NCI-H446 treated with DMSO at 0.1 percent for 48 hours (cell line): ENCODE results near the gene PCDH1.

ENCODE experiments used
- DNase-seq: peaks from one replicate; lab custom pipeline; 2025; lab: John Stamatoyannopoulos, UW

The PCDH1 gene

GRCh38 chr5:141853895-141854626 is 24.1 kb downstream of the PCDH1 start:
- no peak for DNase-seq

- DNase-seq, result no peak
Observed at GRCh38 chr5:141852448-141852847, 25.8 kb downstream of the PCDH1 start.

GRCh38 chr5:141851195-141851874 is 26.9 kb downstream of the PCDH1 start:
- no peak for DNase-seq

DNA sequence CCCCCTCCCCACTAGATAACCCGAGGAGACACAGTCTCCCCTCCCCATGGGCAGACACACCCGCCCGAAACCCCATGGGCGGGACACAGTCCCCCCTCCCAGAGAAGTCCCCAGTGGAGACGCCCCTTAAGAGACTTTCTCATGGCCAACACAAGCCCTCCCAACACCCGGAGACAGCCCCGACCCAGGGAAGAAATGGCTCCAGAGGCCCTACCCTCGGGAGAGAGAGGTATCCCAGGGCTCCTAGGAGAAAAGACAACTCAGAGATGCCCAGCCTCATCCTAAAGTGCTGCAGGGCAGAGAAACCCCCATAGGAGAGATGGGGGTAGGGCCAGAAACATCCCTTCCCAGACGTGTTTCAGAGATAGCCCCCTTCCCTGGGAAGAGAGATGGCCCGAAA is 27.4 kb downstream of the PCDH1 start:
- DNase-seq, result no peak

- no peak for DNase-seq
Observed at GRCh38 chr5:141850244-141850768, 27.9 kb downstream of the PCDH1 start.

GRCh38 chr5:141849415-141850243 is 28.6 kb downstream of the PCDH1 start:
- peak; percentile 20 for DNase-seq

GRCh38 chr5:141848744-141849414 is 29.3 kb downstream of the PCDH1 start:
- DNase-seq, result peak; percentile 32

GRCh38 chr5:141846031-141846430 is 32.2 kb downstream of the PCDH1 start:
- no peak for DNase-seq

DNA sequence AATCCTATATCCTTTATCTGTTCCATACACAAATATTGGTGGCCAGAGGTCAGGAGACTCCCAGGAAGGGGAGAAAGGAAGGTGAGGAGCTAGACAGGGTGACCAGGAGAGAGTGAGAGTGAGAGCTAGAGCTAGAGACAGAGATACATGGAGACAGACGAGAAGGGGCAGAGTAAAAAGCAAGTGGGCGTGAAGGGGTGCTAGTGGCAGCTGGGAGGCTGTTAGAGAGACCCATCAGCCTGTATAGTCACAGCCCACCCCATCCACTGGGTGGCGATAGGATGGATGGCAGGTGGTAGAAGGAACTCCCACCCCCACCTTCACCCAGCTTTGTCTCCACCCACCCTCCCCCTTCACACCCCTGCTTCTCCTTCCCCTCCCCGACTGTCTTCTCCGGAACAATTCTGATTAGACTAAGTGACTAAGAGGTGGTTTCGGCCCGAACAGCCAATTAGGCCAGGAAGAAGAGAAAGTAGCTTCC is 32.8 kb downstream of the PCDH1 start:
- DNase-seq, result no peak

DNA sequence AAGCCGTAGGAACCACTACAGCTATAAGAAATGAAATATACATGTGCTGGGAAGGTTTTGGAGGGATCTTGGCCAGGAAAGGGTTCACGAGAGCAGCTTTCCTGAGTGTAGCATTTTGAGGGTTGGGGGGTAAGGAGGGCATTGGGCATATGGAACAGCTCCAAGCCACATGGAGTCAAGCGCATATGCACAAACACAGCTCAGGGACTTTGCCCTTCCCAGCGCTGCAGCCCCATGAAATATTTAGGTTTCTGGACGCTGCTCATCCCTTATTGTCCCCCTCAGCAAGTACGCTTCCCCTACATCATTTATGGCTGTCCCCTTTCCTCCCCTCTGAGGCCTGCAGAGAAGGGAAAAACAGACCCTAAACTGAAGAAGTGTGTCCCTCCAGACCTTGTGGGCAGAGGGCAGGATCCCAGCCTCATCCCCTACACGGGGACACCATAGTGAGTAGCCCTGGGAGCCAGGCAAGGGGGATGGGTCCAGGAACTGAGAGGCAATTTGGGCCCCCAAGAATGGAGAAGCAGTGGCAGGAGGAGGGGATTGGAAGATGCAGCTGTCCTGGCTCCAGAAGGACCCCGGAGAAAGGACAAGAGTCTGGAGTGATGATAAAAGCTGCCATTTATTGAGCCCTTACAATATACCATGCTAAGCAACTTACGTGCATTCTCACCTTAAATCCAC is 33.7 kb downstream of the PCDH1 start:
- DNase-seq, result no peak

DNA sequence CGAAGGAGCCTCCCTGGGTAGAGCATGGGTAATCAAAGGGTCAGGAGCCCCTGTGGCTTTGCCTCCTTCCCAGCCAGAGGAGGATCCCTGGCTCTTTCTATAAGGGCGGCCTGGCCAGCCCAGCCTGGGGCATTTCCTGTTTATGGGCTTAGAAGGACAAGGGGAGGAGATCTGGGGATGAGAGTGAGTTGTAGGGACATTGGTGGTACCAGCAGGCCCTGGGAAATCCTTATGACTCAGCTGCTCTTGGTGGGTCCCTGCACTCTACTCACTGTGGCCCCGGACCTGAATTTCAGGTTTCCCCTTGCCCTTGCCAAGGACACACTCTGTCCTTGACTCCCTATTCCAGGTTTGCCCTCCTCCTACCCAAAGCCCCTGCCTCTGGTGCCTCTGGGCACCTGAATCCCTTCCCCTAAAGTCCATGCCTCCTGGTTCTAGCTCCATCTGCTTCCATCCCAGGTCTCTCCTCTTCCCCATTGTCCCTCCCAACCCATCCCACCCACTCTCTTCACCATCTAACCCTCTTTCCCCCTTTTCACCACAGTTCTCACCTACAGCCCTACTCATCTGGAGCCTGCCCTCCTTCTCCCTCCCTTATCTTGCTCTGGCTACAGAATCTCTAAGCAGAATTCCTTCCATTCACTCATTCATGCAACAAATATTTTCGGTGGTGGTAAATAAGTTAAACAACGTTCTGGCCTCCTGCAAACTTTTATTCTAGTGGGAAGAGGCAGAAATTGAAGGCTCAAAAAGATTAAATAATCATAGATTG is 34.9 kb downstream of the PCDH1 start:
- no peak for DNase-seq

DNA sequence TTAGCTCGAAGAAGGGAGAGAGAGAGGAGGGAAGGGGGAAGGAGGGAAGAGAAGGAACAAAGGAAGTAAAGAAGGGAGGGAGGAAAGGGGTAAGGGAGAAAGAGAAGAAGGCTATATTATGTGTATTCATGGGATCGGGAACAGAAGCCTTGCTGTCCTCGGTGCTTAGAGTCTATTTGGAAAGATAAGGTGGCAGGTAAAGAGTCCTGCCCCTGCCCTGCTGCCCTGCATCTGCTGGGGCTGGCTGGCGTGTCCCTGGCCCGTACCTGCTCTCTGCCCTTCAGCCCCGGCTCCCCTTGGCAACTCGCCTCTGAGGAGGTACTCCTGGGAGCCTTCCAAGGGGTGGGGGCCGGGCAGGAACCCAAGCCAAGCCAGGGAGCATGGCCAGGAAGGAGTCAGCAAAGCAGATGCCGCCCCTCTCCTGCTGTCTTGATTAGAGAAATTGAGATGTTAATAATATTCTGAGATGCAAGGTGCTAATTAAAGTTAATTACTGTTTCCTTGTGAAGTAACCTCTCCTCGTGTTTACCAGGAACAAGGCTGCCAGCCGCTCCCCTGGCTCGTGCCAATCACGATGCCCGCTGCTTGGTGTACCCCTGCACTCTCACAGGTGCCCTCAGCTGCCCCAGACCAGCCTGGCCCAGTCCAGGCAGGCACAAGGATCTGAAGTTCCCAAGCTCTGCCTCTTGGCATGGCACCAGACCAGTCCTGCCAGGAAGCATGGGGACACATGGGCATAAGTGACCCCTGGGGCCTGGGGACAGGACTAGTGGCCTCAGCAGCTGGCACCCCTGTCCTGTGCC is 36.6 kb downstream of the PCDH1 start:
- DNase-seq, result no peak

DNA sequence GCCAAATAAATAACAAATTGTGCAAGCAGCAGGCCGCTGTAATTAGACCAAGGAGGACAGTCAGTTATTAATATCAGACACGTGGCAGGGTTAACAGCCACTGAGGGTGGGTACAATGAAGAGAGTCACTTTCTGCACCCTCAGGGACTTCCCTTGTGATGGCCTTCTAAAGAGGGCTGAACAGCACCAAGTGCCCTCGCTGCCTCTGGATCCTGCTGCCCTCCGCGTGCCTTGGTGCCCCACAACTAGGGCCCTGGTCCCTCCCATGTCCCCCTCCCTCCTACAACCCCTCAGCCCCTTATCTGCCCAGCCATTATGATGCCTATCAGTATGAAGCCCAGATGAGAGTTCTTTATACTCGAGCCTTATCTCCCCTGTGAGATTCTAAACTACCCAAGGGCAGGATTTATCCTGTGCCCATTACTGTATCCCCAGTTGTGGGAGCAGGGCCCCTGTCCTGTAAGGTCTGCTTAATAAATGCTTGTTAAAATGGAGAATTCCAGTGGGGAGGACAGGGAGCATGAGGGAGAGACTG is 37.3 kb downstream of the PCDH1 start:
- DNase-seq, result no peak

- no peak for DNase-seq
Observed at GRCh38 chr5:141840280-141840812, 37.9 kb downstream of the PCDH1 start.

GRCh38 chr5:141839015-141839513 is 39.1 kb downstream of the PCDH1 start:
- DNase-seq, result no peak

- no peak for DNase-seq
Observed at GRCh38 chr5:141838326-141839014, 39.7 kb downstream of the PCDH1 start.

GRCh38 chr5:141835928-141836670 is 42.1 kb downstream of the PCDH1 start:
- DNase-seq, result no peak

GRCh38 chr5:141834331-141834730 is 43.9 kb downstream of the PCDH1 start:
- no peak for DNase-seq
